Panc1 (cell line): Measurements from ENCODE around the gene CRMP1. TPM values are rescaled to one million over a fixed set of nuclear protein-coding genes. Genes with fewer than 3 reads are reported as not detected.

Experiments used
- ATAC-seq: fragments of 200-7000 bp; cut with Tn5 transposase; 2 replicates; pipeline ENCODE4 v1.9.1; 2020; ENCODE audit warnings: mild to moderate bottlenecking, moderate library complexity
- BruUV-seq: library from RNA; stranded (reverse); fragments of 400-500 nt; replicated peaks from 2 replicates; lab custom pipeline; 2021; lab: Mats Ljungman, UMichigan
- CTCF ChIA-PET: fragments of 300-600 bp; sonication (Branson Sonifier 250); formaldehyde crosslinking; loops from one replicate; lab custom pipeline; 2022; ENCODE audit warnings: antibody characterized with exemption; lab: Charles Lee
- POLR2A ChIA-PET: fragments of 300-600 bp; sonication (Branson Sonifier 250); formaldehyde crosslinking; loops from one replicate; lab custom pipeline; 2022; ENCODE audit warnings: antibody characterized with exemption; lab: Charles Lee
- DNase-seq: peaks from one replicate; pipeline ENCODE4 v3.0.0-alpha.2; 2010; ENCODE audit warnings: low read depth, low spot score
- H3K27ac ChIP-seq: 2 replicates; pipeline ENCODE4 v1.5.1; 2011; ENCODE audit warnings: mild to moderate bottlenecking, low read length, inconsistent platforms
- H3K27me3 ChIP-seq: fragments of 200-500 bp; sonication (Bioruptor generic); 2 replicates; pipeline ENCODE4 v1.6.0; 2014; ENCODE audit warnings: low read length, inconsistent platforms; ENCODE audit not compliant: control insufficient read depth, insufficient read depth
- H3K36me3 ChIP-seq: fragments of 200-500 bp; sonication (Bioruptor generic); 2 replicates; pipeline ENCODE4 v1.5.1; 2014; ENCODE audit warnings: inconsistent platforms, mild to moderate bottlenecking, low read length, moderate library complexity; ENCODE audit not compliant: control insufficient read depth, insufficient read depth
- H3K4me1 ChIP-seq: 2 replicates; pipeline ENCODE4 v1.5.1; 2011; ENCODE audit warnings: inconsistent platforms, mild to moderate bottlenecking, low read length, moderate library complexity; ENCODE audit not compliant: control insufficient read depth, insufficient read depth
- H3K4me3 ChIP-seq, 2 experiments: 2 replicates each; pipeline ENCODE4 v1.5.1; 2011 to 2012; ENCODE audit warnings: low read depth in 2 of 2, low read length in 2 of 2, mild to moderate bottlenecking in 2 of 2, inconsistent platforms in 1 of 2, moderate library complexity in 1 of 2
- H3K9me3 ChIP-seq: fragments of 200-500 bp; sonication (Bioruptor generic); 2 replicates; pipeline ENCODE4 v1.5.1; 2014; ENCODE audit warnings: low read depth, mild to moderate bottlenecking, inconsistent platforms, low read length, moderate library complexity; ENCODE audit not compliant: control insufficient read depth, insufficient read depth
- POLR2AphosphoS5 ChIP-seq: IDR thresholded peaks from 2 replicates; pipeline ENCODE4 v1.6.1; 2012; ENCODE audit warnings: mild to moderate bottlenecking, low read depth, low read length, moderate library complexity
- REST ChIP-seq, 2 experiments: IDR thresholded peaks; 2 replicates each; pipeline ENCODE4 v1.6.1; 2011 to 2012; ENCODE audit warnings: low read depth in 2 of 2, control low read depth in 1 of 2, low read length in 1 of 2, mild to moderate bottlenecking in 1 of 2, moderate library complexity in 1 of 2; ENCODE audit not compliant: insufficient read depth in 1 of 2
- TCF7L2 ChIP-seq: IDR thresholded peaks from 2 replicates; pipeline ENCODE4 v1.6.1; 2011; ENCODE audit warnings: mild to moderate bottlenecking, low read depth, low read length, inconsistent platforms
- in situ Hi-C: cut with HindIII; loops from 2 replicates; pipeline ENCODE4 v1.10.0; 2016; ENCODE audit warnings: low sequenced_read_pairs, low pct_unique_long_range_greater_than_20kb
- intact Hi-C: fragments of 100-400 bp; cut with micrococcal nuclease; formaldehyde crosslinking; loops from one replicate; pipeline ENCODE4 v1.10.0; 2022; ENCODE audit not compliant: unreplicated experiment
- total RNA-seq: library from RNA; stranded (reverse); gene quantifications from one replicate; pipeline ENCODE4 v1.2.1, GENCODE V29; 2021; ENCODE audit not compliant: unreplicated experiment
- TF ChIP-seq, protein P1 (sequence below): fragments of 450-650 bp; IDR thresholded peaks from 2 replicates; pipeline ENCODE4 v1.5.1; 2017; ENCODE audit warnings: mild to moderate bottlenecking

The CRMP1 gene
- total RNA-seq, 1 experiment from 2014 or later = 0.28 TPM

- no peaks in the 10 kb centered on the region for H3K9me3 ChIP-seq
- TF ChIP-seq POLR2AphosphoS5 (no peak), TCF7L2 (no peak)
- TF ChIP-seq, protein P1, sequence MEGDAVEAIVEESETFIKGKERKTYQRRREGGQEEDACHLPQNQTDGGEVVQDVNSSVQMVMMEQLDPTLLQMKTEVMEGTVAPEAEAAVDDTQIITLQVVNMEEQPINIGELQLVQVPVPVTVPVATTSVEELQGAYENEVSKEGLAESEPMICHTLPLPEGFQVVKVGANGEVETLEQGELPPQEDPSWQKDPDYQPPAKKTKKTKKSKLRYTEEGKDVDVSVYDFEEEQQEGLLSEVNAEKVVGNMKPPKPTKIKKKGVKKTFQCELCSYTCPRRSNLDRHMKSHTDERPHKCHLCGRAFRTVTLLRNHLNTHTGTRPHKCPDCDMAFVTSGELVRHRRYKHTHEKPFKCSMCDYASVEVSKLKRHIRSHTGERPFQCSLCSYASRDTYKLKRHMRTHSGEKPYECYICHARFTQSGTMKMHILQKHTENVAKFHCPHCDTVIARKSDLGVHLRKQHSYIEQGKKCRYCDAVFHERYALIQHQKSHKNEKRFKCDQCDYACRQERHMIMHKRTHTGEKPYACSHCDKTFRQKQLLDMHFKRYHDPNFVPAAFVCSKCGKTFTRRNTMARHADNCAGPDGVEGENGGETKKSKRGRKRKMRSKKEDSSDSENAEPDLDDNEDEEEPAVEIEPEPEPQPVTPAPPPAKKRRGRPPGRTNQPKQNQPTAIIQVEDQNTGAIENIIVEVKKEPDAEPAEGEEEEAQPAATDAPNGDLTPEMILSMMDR = no peak
- no peaks in the 10 kb centered on the region for H3K36me3 ChIP-seq
- ATAC-seq (no peak), DNase-seq (no peak)
- intact Hi-C loops (no loop called here), in situ Hi-C loops (no loop called here)
- H3K27me3 ChIP-seq = no peaks in the 10 kb centered on the region
- no peak overlapping the region for H3K27ac ChIP-seq
- H3K4me1 ChIP-seq = no peaks in the 10 kb centered on the region
- CTCF ChIA-PET = no interaction called here
- H3K4me3 ChIP-seq = no peak overlapping the region
- no TSS peak for BruUV-seq
- POLR2A ChIA-PET = no interaction called here
Measured at GRCh38 chr4:5782829-5783476, 109.9 kb downstream of the CRMP1 start.

GRCh38 chr4:5781691-5782090 is 111.2 kb downstream of the CRMP1 start:
- no peak for DNase-seq
- ATAC-seq = no peak
- H3K4me1 ChIP-seq = no peaks in the 10 kb centered on the region
- no TSS peak for BruUV-seq
- CTCF ChIA-PET = no interaction called here
- intact Hi-C loops = no loop called here
- H3K9me3 ChIP-seq = peaks cover under 1% of the 10 kb centered on the region; the same call in 1 of the 2 replicates
- in situ Hi-C loops = no loop called here
- TF ChIP-seq, protein P1 = no peak
- TF ChIP-seq REST (IDR thresholded peaks at IDR 0.05; ENCODE audit: insufficient read depth in 1 of 2, low read depth in 2 of 2, low read length in 1 of 2) (no peak), TCF7L2 (no peak)
- H3K36me3 ChIP-seq = no peaks in the 10 kb centered on the region
- no peaks in the 10 kb centered on the region for H3K27me3 ChIP-seq
- no peak overlapping the region for H3K27ac ChIP-seq
- POLR2A ChIA-PET = no interaction called here
- no peak overlapping the region for H3K4me3 ChIP-seq
